GM12864 (cell line): ENCODE measurements around the gene PIK3R5.
"Not testable (repeated sequence)": the region's sequence is repeated elsewhere in the genome, so short reads cannot be mapped to it uniquely, and the experiment has no call there.

Experiments
- DNase-seq: peaks from one replicate; pipeline ENCODE4 v3.0.0-alpha.2; 2011; ENCODE audit warnings: low read depth
- H3K4me3 ChIP-seq: 2 replicates; pipeline ENCODE4 v1.5.1; 2011; ENCODE audit warnings: mild to moderate bottlenecking, low read depth, low read length, control low read depth
- TF ChIP-seq, protein P1 (sequence below): IDR thresholded peaks from 2 replicates; pipeline ENCODE4 v1.5.1; 2011; ENCODE audit warnings: low read depth, mild to moderate bottlenecking, moderate library complexity, low read length, control low read depth, inconsistent platforms; ENCODE audit errors: missing control alignments

PIK3R5 gene

DNA sequence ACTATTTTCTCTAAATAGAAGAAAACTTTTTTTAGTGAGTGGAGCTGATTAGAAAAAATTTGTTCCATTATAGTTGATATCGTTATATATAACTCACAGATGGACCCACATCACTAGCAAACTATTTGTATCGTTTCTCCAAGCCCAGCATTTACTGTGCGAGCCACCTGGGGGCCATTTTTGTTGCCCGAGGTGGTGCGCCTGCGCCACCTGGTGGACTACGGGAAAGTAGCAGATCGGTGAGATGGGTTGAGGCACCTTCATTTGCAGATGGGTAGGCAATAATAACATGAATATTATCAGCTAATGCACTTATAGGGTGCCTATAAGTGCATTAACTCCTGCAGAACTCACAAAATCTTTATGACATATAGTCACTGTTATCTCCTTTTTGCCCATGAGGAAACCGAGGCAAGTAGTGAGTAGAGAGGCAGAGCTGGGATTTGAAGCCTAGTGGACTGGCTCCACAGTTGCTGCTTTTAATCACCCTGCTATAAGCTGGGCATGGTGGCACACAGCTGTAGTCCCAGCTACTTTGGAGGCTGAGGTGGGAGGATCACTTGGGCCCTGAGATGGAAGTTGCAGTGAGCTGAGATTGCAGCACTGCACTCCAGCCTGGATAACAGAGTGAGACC, 32.6 kb upstream of the PIK3R5 start:
- DNase-seq = no peak
- TF ChIP-seq, protein P1, sequence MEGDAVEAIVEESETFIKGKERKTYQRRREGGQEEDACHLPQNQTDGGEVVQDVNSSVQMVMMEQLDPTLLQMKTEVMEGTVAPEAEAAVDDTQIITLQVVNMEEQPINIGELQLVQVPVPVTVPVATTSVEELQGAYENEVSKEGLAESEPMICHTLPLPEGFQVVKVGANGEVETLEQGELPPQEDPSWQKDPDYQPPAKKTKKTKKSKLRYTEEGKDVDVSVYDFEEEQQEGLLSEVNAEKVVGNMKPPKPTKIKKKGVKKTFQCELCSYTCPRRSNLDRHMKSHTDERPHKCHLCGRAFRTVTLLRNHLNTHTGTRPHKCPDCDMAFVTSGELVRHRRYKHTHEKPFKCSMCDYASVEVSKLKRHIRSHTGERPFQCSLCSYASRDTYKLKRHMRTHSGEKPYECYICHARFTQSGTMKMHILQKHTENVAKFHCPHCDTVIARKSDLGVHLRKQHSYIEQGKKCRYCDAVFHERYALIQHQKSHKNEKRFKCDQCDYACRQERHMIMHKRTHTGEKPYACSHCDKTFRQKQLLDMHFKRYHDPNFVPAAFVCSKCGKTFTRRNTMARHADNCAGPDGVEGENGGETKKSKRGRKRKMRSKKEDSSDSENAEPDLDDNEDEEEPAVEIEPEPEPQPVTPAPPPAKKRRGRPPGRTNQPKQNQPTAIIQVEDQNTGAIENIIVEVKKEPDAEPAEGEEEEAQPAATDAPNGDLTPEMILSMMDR = peak; percentile 93
- no peak overlapping the region for H3K4me3 ChIP-seq

DNA sequence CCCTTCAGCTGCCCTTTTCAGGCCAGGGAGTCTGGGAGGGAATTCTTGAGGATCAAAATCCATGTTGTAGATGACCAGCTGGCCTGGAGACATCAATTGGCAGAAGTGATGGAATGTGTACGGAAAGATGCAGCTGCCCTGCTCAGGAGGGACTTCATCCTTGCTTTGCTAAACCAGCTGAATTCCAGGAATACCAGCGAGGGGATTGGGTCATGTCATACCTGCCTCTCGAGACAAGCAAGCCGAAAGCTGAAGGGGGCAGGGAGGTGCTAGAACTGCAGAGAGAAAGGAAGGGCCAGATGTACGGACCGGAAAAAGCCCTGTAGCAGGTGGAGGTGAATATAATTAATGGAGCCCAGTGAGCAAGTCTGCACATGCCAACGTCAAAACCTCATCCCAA, 30.2 kb upstream of the PIK3R5 start:
- no peak overlapping the region for H3K4me3 ChIP-seq
- DNase-seq = no peak
- TF ChIP-seq, protein P1 = no peak

DNA sequence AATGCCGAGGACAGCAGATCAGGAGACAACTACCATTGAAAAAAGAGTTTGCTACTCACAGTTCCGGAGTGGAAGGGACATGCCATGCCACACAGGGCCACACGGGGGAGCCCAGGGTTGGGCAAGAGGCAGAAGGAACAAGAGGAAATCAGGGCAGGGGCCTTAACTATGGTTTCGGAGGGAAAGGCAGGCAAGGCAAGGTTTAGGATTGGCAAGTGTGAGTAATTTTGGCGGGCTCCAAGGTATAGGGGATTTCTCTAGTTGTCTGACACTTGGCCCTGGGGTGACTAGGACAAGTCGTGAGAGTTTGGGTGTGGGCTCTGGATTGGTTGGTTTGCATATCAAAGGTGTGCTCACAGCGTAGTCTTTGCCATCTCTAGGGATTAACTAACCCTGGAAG, 28.8 kb upstream of the PIK3R5 start:
- H3K4me3 ChIP-seq = no peak overlapping the region
- DNase-seq = no peak
- TF ChIP-seq, protein P1 = peak; percentile 80

DNA sequence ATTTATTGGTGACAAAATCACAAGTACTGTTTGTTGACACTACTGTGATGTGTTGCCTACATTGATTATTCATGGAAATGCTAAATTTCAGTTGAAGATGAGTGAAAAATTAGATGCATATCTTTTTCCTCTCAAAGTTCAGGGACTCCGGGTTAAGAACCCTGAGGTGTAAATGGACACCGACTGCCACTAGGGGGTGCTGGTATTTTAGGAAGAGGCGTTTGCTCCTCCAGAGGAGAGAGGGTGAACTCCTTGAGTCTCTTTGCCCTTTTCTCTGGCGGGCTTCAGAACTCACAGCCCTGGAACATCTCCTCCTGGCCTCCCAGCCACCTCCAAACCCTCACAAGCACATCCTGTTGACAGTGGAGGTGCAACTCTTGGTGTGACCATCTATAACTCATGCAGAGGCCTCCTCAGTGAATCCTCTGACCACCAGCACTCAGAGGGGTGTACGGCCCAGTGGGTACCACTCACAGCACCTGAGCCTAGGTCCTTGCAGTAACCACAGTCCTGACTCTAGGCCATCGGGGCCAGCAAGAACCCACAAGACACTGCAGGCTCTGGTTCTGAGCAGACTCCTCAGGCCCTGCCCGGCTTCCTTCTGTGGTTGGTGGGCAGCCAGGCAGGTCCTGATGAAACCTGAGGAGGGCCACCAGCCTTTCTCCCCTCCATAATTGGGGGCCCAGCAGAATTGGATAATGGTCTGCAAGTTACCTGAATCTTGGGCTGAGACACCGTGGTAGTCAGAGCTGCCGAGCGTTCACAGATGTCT, 26.2 kb upstream of the PIK3R5 start:
- TF ChIP-seq, protein P1 = peak; percentile 80
- no peak overlapping the region for H3K4me3 ChIP-seq
- no peak for DNase-seq

DNA sequence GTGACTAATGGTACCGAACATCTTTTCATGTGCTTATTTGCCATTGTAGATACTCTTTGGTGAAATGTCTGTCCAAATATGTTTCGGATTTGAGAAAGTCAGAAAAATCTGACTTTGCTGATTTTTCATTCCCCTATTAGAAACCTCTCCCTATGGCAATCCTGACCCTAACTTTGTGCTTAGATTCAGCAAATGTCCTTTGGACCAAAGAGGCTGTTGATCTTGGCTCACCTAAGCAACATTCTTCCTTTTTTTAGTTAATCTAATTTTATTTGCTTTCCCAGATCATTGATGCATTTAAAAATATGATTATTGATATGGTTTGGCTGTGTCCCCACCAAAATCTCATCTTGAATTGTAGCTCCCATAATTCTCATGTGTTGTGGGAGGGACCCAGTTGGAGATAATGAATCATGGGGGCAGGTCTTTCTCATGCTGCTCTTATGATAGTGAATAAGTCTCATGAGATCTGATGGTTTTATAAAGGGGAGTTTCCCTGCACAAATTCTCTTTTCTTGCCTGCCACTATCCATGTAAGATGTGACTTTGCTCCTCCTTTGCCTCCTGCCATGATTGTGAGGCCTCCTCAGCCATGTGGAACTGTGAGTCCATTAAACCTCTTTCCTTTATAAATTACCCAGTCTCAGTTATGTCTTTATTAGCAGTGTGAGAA, 22.9 kb upstream of the PIK3R5 start:
- not testable (repeated sequence) for H3K4me3 ChIP-seq, DNase-seq

DNA sequence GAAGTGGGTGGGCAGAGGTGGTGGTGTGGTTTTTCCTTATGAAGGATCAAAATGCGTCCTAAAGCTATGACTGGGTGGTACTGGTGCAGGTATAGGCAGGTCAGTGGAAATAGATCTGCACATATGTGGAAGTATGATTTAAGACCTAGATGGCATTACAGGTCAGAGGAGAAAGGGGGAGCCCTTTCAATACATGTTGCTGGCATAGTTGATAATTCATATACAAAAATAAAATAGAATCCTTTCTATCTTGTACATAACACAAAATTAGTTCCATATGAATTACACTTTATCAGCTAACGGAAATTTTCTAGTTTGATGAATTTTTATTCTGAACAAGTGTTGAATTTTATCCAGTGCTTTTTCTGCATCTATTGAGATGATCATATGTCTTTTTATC, 20.8 kb upstream of the PIK3R5 start:
- no peak for DNase-seq
- no peak overlapping the region for H3K4me3 ChIP-seq
- TF ChIP-seq, protein P1 = peak; percentile 25

DNA sequence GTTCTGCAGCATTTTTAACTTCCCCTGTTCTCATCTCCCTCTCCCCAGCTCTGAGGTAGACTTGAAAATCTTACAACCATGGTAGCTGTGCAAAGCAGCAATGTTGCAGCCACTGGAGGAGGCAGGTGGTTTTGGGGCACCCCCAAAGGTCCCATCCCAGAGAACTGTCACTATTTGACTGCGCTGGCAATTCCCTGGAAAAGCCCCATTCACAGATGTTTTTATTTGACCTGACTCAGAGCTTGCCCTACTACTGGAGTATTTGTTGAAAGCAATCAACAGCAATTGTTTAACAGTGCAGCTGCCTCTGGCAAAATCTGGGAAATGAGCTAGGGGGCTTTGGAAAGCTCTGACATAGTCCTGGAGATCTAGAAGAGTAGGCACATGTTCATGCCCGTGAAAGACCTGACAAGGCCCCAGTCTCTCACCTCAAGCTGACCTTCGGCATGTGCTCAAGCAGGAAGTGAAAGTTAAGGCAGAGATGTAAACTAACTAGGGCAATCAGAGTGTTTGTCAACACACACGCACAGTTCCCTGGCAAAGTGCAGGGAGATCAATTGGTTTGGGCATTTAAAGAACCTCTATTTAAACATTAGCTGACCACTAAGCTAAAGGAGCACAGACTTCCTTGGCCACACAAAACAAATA, 19.7 kb upstream of the PIK3R5 start:
- DNase-seq = peak; percentile 59
- H3K4me3 ChIP-seq = no peak overlapping the region; the same call in 1 of the 2 replicates
- TF ChIP-seq, protein P1 = no peak

DNA sequence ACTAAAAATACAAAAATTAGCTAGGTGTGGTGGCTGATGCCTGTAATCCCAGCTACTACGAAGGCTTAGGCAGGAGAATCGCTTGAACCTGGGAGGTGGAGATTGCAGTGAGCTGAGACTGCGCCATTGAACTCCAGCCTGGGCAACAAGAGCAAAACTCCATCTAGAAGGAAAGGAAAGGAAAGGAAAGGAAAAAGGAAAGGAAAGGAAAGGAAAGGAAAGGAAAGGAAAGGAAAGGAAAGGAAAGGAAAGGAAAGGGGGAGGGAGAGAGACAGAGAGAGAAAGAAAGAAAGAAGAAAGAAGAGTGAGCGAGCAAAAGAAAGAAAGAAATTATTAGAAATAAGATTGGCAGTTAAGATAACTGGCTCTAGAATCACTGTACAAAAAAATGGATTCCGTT, 18.7 kb upstream of the PIK3R5 start:
- H3K4me3 ChIP-seq, DNase-seq: not testable (repeated sequence)
